K562 (cell line): ENCODE data around the gene LYVE1. TPM values are rescaled to one million over a fixed set of nuclear protein-coding genes. Genes with fewer than 3 reads are reported as not detected.
A peak's percentile ranks its signal among the peaks of the same experiment; 100 is the strongest.

Source experiments
- ATF1 ChIP-seq, 2 experiments: fragments of 450-650 bp in 1 of 2; IDR thresholded peaks; 2 replicates each; pipeline ENCODE4 v1.6.1; 2016; ENCODE audit warnings: missing compliant biosample characterization in 1 of 2, missing genetic modification characterization in 1 of 2
- ATF4 ChIP-seq: fragments of 450-650 bp; formaldehyde crosslinking; IDR thresholded peaks from 2 replicates; pipeline ENCODE4 v1.4.0; 2022; ENCODE audit warnings: mild to moderate bottlenecking, moderate library complexity
- CBX5 ChIP-seq: IDR thresholded peaks from 2 replicates; pipeline ENCODE4 v1.6.1; 2014; ENCODE audit warnings: low read depth, borderline replicate concordance
- CEBPB ChIP-seq: fragments of 450-650 bp; IDR thresholded peaks from 2 replicates; pipeline ENCODE4 v1.6.1; 2016; ENCODE audit warnings: missing genetic modification characterization, missing compliant biosample characterization
- CHD4 ChIP-seq: fragments of 200-600 bp; sonication (generic); IDR thresholded peaks from 3 replicates; pipeline ENCODE4 v1.6.1; 2012; ENCODE audit warnings: low read depth, mild to moderate bottlenecking, mixed read lengths, low read length, inconsistent platforms; ENCODE audit not compliant: insufficient read depth, insufficient replicate concordance, poor library complexity, severe bottlenecking
- CREBBP ChIP-seq: IDR thresholded peaks from one replicate; pipeline ENCODE4 v1.6.1; 2012; ENCODE audit warnings: low read depth, mild to moderate bottlenecking, control low read depth, inconsistent platforms, low read length
- ESRRB ChIP-seq: fragments of 250-450 bp; sonication (Bioruptor Pico); IDR thresholded peaks from 2 replicates; pipeline ENCODE4 v1.5.0; 2020; ENCODE audit warnings: mild to moderate bottlenecking, moderate library complexity, borderline replicate concordance
- ETV1 ChIP-seq: fragments of 450-650 bp; conservative IDR thresholded peaks from 2 replicates; pipeline ENCODE4 v1.6.1; 2016; ENCODE audit warnings: missing genetic modification characterization, control low read depth, low read depth, missing compliant biosample characterization
- FOXA3 ChIP-seq, 2 experiments: fragments of 450-650 bp in 1 of 2; sonication (generic) in 1 of 2; formaldehyde crosslinking; IDR thresholded peaks in 1 of 2; conservative IDR thresholded peaks in 1 of 2; 2 replicates each; pipeline versions ENCODE4 v1.4.0 to v1.8.0; 2020 to 2022; ENCODE audit warnings: mild to moderate bottlenecking in 2 of 2, missing genetic modification reagents in 1 of 2
- IFI16 ChIP-seq: fragments of 250-450 bp; sonication (Bioruptor Pico); IDR thresholded peaks from 2 replicates; pipeline ENCODE4 v2.1.2; 2022; ENCODE audit warnings: mild to moderate bottlenecking, inconsistent platforms
- KAT8 ChIP-seq: fragments of 450-650 bp; IDR thresholded peaks from 2 replicates; pipeline ENCODE4 v1.6.1; 2016; ENCODE audit warnings: low read depth, mild to moderate bottlenecking
- KDM1A ChIP-seq, 2 experiments: fragments of 450-650 bp; IDR thresholded peaks; 2 replicates each; pipeline ENCODE4 v1.6.1; 2016; ENCODE audit warnings: mild to moderate bottlenecking in 2 of 2
- NCOA1 ChIP-seq: fragments of 450-650 bp; IDR thresholded peaks from 2 replicates; pipeline ENCODE4 v1.6.1; 2016; ENCODE audit warnings: low read depth
- NCOR1 ChIP-seq: fragments of 450-650 bp; IDR thresholded peaks from 2 replicates; pipeline ENCODE4 v1.6.1; 2016; ENCODE audit warnings: mild to moderate bottlenecking, moderate library complexity
- NEUROD1 ChIP-seq: fragments of 150-350 bp; IDR thresholded peaks from 2 replicates; pipeline ENCODE4 v1.6.1; 2014; ENCODE audit warnings: borderline replicate concordance, low read length, low read depth; ENCODE audit not compliant: partially characterized antibody
- NFXL1 ChIP-seq: fragments of 450-650 bp; formaldehyde crosslinking; IDR thresholded peaks from 2 replicates; pipeline ENCODE4 v1.4.0; 2021; ENCODE audit warnings: mild to moderate bottlenecking
- RBM25 ChIP-seq: fragments of 200-400 bp; formaldehyde crosslinking; IDR thresholded peaks from 2 replicates; pipeline ENCODE4 v1.6.1; 2018; ENCODE audit warnings: low read length, low read depth, moderate library complexity; ENCODE audit not compliant: severe bottlenecking
- SAP30 ChIP-seq: fragments of 200-600 bp; sonication (generic); IDR thresholded peaks from 2 replicates; pipeline ENCODE4 v1.6.1; 2012; ENCODE audit warnings: borderline replicate concordance, low read depth, mild to moderate bottlenecking, moderate library complexity, low read length, control low read depth, inconsistent platforms; ENCODE audit not compliant: insufficient read depth, poor library complexity, severe bottlenecking
- SETDB1 ChIP-seq: IDR thresholded peaks from one replicate; pipeline ENCODE4 v1.6.1; 2012; ENCODE audit warnings: low read length, control low read depth, inconsistent platforms
- SIX5 ChIP-seq, 2 experiments: IDR thresholded peaks; 2 replicates each; pipeline ENCODE4 v1.6.1; 2011; ENCODE audit warnings: low read length in 2 of 2, borderline replicate concordance in 1 of 2, low read depth in 1 of 2, mild to moderate bottlenecking in 1 of 2, moderate library complexity in 1 of 2; ENCODE audit not compliant: insufficient read depth in 1 of 2
- SNIP1 ChIP-seq: fragments of 450-650 bp; IDR thresholded peaks from 2 replicates; pipeline ENCODE4 v1.7.1; 2017; ENCODE audit warnings: low read depth, mild to moderate bottlenecking
- TCF7 ChIP-seq: sonication (generic); IDR thresholded peaks from 2 replicates; pipeline ENCODE4 v1.6.1; 2016; ENCODE audit warnings: antibody characterized with exemption, borderline replicate concordance
- XRCC5 ChIP-seq: fragments of 200-400 bp; formaldehyde crosslinking; IDR thresholded peaks from 2 replicates; pipeline ENCODE4 v1.6.1; 2017; ENCODE audit warnings: low read depth, mild to moderate bottlenecking, low read length
- ZC3H8 ChIP-seq: fragments of 450-650 bp; IDR thresholded peaks from 2 replicates; pipeline ENCODE4 v1.6.1; 2017
- ZNF277 ChIP-seq: fragments of 250-450 bp; sonication (Bioruptor Pico); IDR thresholded peaks from 2 replicates; pipeline ENCODE4 v1.8.0; 2022; ENCODE audit warnings: inconsistent platforms, mild to moderate bottlenecking, moderate library complexity, borderline replicate concordance
- ZZZ3 ChIP-seq: fragments of 450-650 bp; IDR thresholded peaks from 2 replicates; pipeline ENCODE4 v1.6.1; 2016; ENCODE audit warnings: antibody characterized with exemption, mild to moderate bottlenecking, moderate library complexity
- polyA plus RNA-seq, 8 experiments: library from polyadenylated mRNA; depleted of rRNA in 4 of 8; stranded (reverse) in 5 of 8; unstranded in 3 of 8; fragments of >200 nt; fragmentation: Nextera tagmentation in 2 of 8; fragmentation: Illumina TruSeq in 1 of 8; extraction: Ambion mirVana in 2 of 8; extraction: Trizol in 1 of 8; gene quantifications; 2 replicates each; pipeline versions ENCODE4 v1.2.1 to v1.2.3, GENCODE V29; 2011 to 2014; ENCODE audit warnings: inconsistent platforms in 1 of 8, missing spikeins in 1 of 8
- total RNA-seq, 7 experiments: library from RNA; depleted of rRNA in 6 of 7; stranded (reverse); fragments of >200 nt in 6 of 7; fragmentation: Illumina TruSeq in 2 of 7; extraction: Trizol in 2 of 7; gene quantifications; 2 replicates each; pipeline versions ENCODE4 v1.2.1 to v1.2.3, GENCODE V29; 2011 to 2021; ENCODE audit warnings: low replicate concordance in 1 of 7
- TF ChIP-seq, protein P1 (sequence below), 2 experiments: fragments of 450-650 bp; conservative IDR thresholded peaks; 2 replicates each; pipeline ENCODE4 v1.6.1; 2017; ENCODE audit warnings: mild to moderate bottlenecking in 2 of 2, moderate library complexity in 2 of 2

LYVE1 gene
- total and polyA plus RNA-seq, 9 of the 15 experiments (the other 6 are each of a cell fraction or from before 2014, with no cell fraction given): 0.06 to 1.1 (median 0.14) TPM; not detected in 1

DNA sequence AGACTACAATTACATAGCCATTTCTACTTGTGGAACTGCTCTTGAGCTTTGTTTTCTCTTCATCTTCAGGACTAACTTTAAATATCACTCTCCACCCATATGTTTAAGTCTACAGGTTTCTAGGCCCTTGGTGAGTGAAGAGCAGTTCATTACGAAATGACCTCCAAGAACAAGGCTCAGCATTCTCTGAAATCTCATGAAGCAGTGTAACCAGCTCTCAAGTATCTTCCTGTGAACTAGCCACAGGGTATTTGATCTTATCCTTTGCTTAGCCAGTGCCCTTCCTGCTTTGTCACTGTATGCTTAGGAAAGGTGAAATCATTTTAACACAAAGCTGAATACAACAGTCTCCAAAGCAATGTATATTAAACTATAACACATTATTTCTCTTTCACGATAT lies 20.4 kb upstream of the LYVE1 start (continued):
- TF ChIP-seq CBX5 (no peak), IFI16 (CRISPR knock-in tag) (no peak), NFXL1 (CRISPR knock-in tag) (no peak), SAP30 (no peak), ETV1 (tag) (peak; percentile 64), KAT8 (no peak), TCF7 (no peak), SIX5 (IDR thresholded peaks at IDR 0.05; ENCODE audit: borderline replicate concordance in 1 of 2, insufficient read depth in 1 of 2, low read depth in 1 of 2, low read length in 2 of 2) (no peak), XRCC5 (no peak), ATF4 (CRISPR knock-in tag) (no peak), NEUROD1 (peak; percentile 31), CEBPB (tag) (peak; percentile 94), ZC3H8 (no peak), NCOA1 (peak; percentile 60; the same call in 1 of the 2 replicates), KDM1A (IDR thresholded peaks at IDR 0.05) (peak; percentile 57 to 89; a peak in 3 of 4 replicates), ESRRB (no peak), FOXA3 (CRISPR knock-in tag; conservative IDR thresholded peaks at IDR 0.05 in 1 of 2, IDR thresholded peaks at IDR 0.05 in 1 of 2) (peak in 1 of 2 experiments; percentile 31; a peak in 1 of 4 replicates), CREBBP (no peak), ZNF277 (no peak), ZZZ3 (no peak), SETDB1 (no peak), NCOR1 (peak; percentile 74), SNIP1 (no peak), RBM25 (no peak), ATF1 (CRISPR knock-in tag; IDR thresholded peaks at IDR 0.05) (no peak), ATF1 (tag; IDR thresholded peaks at IDR 0.05) (0 out of 2 replicates have a peak, but pooled peaks have one; percentile 19), CHD4 (no peak)
- TF ChIP-seq, protein P1, sequence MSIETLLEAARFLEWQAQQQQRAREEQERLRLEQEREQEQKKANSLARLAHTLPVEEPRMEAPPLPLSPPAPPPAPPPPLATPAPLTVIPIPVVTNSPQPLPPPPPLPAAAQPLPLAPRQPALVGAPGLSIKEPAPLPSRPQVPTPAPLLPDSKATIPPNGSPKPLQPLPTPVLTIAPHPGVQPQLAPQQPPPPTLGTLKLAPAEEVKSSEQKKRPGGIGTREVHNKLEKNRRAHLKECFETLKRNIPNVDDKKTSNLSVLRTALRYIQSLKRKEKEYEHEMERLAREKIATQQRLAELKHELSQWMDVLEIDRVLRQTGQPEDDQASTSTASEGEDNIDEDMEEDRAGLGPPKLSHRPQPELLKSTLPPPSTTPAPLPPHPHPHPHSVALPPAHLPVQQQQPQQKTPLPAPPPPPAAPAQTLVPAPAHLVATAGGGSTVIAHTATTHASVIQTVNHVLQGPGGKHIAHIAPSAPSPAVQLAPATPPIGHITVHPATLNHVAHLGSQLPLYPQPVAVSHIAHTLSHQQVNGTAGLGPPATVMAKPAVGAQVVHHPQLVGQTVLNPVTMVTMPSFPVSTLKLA (conservative IDR thresholded peaks at IDR 0.05): peak in 1 of 2 experiments; percentile 57; a peak in 1 of 4 replicates
